HG03521 (cell line): ENCODE data around the gene PLCL1.

Source experiments
- ATAC-seq: cut with Tn5 transposase; IDR thresholded peaks from one replicate; pipeline ENCODE4 v1.9.1; 2021; ENCODE audit warnings: mild to moderate bottlenecking, moderate library complexity; ENCODE audit not compliant: unreplicated experiment

The PLCL1 gene

DNA sequence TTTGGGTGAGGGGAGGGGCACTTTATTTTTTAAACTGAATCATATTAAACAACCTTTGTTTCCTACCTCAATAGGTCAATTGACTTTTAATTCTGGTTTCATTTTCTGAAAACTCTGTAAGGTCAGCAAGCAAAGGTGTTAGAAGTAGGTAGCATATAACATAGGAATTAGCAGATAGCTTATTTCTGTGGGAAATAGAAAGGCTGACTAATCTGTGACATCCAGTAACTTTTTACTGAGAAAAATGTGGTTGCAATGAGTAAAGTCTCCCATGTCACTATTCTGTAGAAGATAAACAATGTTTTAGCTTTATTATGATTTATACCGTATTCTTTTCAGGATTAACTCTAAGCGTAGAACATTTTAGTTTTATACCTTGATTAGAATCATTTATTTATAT is 240.4 kb downstream of the PLCL1 start:
- ATAC-seq, result no peak

DNA sequence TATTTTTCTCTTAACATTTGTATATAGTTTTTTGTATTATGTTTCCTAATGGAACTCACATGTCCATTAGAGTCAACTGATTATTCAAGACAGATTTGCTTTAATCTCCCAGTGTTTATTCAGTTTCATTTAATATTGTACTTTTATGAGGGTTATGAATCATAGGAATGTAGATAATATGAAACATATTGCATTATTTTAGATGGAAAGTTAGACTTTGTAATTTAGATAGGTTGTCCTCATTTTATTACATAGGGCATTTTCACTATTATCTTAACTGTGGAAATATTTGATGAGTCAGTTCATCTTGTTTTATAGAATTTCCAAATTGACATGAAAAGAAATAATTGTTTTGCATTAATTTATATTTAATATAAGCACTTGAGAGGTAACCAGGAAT is 240.8 kb downstream of the PLCL1 start:
- ATAC-seq, result no peak

DNA sequence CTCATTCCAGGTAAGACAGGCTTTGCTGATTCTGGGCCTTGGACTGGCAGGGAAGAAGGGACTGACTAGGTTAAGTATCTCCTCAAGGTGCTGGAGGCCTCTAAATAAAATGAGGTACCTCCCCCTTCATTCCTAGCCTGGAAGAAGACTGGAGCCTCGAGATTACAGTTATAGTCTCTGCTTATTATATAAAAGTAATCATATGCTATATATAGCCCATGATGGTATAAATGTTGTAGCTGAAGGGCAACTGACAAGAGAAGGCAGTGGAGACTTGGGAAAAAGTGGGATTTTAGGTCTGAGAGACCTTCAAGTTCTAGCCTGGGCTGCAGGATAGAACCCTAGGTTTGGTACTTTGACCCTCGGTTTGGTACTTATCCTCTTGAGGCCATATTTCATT is 248.3 kb downstream of the PLCL1 start:
- ATAC-seq, result no peak

DNA sequence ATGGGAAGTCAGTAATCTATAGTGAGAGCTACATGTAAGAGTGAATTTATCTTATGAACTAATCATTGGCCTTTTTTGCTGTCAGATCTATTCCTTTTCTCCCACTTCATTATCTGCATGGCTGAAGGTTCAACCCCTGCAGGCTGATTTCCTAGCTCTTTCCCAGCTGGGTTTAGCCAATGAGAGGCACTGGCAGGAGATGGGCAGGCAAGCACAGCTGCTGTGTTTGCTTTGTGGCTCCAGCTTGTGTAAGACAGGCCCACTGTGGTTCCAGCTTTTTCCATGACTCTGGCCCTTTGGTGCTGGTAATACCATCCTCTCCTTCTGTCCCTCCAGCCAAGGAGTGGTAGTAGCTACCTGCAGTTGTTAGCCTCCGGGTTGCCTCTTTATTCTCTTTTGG is 248.8 kb downstream of the PLCL1 start:
- ATAC-seq, result no peak

DNA sequence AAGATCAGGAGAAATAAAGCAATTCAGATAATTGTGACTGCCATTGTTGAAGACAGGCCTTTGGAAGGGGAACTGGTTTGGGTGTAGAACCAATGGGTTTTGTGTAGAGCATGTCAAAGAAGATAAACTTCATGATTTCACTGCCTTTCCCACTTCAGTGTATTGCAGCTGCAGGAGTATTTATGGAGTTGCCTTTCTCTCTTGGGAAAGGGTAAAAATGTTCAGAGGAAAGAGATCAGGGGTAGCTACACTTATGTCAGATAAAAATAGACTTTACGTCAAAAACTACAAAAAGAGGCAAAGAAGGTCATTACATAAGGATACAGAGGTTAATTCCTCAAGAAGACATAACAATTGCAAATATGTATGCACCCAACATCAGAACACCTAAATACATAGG is 249.4 kb downstream of the PLCL1 start:
- no peak for ATAC-seq

DNA sequence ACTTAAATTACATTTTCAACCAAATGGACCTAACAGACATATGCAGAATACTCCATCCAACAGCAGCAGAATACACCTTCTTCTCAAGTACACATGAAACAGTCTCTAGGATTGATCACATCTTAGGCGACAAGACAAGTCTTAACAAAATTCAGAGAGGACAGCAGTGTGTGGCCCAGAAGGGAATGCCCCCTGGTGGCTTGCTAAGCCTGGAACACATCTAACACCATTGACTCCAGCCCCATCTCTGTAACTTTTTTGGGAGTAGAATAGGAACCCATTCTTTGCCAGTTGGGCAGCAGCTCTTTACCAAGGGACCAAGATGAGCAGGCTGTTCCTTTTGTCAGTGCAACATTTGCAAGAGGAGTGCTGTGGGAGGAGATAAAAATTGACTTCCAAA is 249.9 kb downstream of the PLCL1 start:
- peak; percentile 66 for ATAC-seq

DNA sequence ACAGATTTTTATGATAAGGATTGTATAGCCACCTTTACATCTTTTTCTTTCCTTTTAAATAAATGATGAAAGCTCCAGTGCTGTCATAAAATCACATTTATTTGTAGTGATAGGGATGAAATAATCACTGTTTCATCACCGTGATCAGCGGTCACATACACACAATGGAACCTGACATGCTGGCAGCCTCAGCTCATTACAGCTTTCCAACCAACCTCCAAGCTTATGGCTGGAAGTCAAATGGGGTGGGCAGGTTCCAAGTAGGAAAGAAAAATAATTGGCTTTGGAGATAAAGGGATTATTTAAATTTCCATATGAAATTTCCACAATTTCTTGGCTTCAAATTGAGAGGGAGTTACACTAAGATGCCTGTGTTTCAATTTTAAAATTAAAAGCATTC is 251.3 kb downstream of the PLCL1 start:
- no peak for ATAC-seq

DNA sequence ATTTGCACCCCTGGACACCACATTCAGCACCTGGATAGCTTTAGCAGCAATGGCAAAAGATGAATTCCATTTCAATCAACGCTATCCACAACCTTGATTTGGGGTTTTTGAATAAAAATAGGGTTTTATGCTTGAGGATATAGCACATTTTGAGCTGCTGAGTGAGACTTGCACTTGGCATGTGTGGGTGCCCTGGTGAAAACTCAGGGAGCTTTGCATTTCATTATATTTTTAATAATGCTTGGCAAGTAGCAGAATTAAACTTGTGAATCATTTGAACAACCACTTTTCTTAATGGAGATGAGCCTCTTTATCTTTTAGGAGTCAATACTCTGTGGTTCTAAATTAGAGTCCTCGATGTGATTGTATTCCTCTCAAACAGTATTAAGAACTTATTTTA is 252.4 kb downstream of the PLCL1 start:
- no peak for ATAC-seq

DNA sequence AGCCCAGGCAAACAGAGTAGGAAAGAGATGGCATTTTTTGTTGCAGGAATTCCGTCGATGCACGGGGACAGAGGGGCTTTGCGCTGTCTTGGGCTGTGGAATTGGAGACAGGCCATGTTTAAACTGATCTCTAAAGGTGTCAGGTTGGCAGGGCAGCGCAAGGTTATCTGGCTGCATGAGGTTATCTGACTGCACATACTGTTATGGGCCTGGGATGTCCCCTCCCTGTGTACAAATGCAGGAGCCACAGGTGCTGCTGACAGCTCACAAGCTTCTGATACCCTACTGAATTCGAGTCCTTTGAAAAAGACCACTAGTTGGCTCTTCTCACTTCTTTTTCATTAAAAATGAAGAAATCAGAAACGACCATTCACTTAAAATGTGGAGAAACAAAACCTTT is 255.4 kb downstream of the PLCL1 start:
- ATAC-seq, result no peak

DNA sequence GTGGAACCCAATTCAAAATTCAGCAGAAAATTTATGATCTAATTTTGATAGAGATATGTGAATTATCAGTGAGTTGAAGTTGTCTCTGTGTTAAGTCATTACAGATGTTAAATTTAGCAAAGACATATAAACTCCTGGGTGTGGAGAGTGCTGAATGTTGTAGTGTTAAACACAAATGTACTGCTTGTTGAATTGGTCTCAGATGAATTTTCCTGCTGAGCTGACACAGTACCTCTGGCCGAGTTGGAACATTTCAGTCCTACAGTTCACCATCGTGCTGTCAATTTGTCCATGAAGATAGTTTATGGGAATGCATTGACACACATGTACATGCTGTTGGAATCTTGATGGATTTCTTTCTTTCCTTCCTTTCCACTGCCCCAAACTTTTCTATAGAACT is 255.9 kb downstream of the PLCL1 start:
- ATAC-seq, result no peak

DNA sequence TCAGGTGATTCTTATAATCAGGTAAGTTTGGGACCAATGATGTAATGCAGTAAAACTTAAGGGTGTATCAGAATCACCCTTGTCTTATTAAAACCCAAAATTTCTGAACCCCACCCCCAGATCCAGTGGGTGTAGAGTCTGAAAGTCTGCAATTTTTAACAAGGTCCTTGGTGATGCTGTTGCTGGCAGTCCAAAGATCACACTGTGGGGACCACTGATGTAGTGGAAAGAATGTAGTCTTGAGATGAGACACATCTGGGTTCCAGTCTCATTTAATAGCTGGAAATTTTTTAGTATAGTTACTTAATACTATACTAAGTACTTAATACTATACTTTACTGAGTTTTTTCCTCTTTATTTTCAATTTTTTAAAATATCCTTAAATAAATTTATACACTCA is 258.4 kb downstream of the PLCL1 start:
- ATAC-seq, result no peak

DNA sequence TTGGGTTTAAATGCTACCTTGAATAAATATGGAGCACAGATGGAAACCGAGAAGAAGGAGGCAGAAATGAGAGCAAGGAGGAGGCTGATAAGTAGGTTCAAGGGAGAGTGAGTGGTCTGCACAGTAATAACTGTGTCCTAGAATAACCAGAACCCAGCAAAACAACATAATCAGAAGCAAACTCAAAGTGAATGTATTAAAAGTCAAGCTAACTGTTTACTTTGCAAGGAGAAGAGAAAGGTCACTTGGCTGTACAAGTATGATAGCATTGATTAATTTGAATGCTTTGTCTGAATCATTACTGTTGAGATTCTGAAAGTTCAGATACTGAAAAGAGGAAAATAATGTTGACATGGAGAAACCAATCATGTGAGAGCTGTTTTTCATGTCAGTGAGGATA is 258.8 kb downstream of the PLCL1 start:
- no peak for ATAC-seq

DNA sequence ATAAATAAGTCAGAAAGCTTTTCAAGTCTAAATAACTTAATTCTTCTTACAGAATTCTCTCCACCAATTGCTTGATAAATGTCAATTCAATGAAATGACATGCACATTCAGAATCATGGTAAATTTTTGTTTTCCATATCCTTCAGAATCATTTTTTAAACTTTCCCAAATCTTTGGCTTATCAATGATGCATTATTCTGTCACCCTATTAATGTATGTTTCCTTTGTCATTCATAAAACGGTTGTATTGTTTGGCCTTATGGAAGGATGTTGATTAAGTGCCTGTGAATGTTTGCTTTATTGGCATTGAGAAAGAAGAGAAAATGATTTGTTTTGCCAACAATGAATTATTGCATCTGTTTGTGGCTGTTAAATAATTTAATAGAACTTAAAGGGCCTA is 260.9 kb downstream of the PLCL1 start:
- no peak for ATAC-seq

DNA sequence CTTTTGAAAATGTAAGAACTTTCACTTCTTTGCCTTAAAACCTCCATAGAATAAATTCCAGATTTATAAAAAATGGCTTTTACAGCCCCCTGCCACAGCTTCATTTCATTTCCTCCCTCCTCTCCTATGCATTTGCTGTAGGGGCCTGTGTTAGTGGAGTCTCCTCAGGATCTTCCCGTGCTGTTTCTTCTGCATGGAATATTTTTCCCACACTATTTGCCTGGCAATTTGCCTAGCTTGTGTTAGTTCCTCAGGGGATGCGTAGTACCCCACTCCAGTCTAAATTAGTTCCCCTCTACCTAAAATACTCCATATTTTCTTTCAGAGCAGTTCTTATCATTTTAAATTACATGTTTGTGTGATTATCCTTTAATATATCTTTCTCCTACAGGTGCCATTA is 262.2 kb downstream of the PLCL1 start:
- no peak for ATAC-seq

DNA sequence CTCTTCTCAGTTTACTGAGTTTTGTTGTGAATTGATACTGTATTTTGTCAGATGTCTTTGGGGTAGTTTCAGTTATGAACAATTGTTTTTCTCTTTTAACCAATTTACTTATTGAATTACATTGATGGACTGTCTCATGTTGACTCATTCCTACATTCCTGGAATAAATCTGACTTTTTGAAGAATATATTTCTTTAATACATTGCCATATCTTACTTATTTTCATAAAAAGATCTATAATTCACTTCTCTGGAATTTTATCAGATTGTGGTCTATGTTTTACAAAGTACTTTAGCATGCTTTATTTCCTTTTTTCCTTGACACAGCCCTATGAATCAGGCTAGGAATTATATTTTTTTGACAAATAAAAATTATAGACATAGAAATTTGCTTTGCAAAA is 268.3 kb downstream of the PLCL1 start:
- no peak for ATAC-seq

DNA sequence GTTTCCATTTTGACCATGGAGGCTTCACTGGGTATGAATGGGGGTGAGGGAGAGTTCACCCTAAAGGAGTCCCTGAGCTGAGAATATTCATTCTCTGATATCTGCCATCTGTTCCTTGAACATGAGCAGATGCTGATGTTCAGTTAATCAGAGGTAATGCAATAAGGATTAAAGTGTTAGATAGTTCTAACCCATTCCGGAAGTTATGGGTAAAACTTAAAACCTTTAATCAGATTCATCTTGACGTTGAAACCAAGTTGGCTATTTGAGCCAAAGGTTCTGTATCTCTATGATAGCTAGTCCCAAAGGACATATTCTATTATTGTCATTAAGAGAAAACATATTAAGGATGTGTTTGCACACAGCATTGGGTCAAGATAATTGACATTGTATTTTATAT is 268.9 kb downstream of the PLCL1 start:
- no peak for ATAC-seq

DNA sequence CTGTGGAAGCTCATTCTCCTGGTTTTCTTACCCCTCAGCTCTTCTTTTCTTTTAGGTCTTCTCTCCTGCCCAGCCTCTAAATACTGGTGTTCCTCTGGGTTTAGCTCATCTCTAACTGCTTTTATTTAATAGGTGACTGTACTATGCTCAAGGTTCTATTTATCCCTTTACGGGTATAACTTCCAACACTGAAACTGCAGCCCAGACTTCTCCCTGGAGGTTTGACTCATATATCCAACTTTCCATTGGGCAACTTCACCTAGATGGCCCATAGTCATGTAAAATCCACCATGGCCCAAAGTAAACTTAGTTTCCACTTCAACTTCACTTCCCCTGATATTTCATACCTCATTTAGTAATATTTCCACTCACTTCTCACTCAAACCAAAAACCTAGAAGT is 273.1 kb downstream of the PLCL1 start:
- ATAC-seq, result no peak

DNA sequence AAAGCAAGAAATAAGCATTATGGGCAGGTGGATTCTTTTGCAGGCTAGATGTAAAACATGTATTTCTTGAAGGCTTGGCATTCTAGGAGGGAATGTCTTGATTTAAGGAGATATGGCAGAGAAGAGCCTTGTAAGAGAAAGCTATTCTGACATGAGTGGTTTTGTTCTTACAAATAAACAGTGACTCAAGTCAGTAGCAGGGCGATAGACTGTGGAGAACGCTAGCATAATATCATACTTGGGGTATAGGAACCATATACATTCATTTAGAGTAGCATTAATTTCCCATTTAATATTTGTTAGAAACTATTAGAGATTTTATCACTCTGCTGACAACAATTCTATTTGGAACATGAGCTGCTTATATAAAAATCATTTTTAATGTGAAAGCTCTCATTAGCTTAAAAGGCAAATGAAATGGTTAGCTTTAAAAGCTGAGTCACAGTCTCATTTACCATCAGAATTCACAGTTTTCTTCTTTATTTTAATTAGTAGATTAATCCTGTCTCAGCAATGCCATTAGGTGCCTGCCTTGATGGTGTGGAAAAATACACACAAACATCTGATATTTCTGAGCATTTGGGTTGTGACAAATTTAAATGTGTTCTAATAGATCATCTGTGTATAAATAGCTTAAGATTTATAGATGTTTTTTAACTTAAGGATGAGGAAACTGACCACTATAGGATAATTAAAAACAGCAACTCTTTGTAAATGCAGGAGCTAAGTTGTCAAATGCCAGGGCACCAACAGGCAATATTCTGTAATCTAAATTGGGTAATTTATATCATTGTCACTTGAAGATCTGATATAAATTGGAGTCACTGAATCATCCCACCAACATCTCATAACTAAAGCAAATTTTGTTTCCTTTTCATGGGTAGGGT is 276.7 kb downstream of the PLCL1 start:
- ATAC-seq, result no peak

DNA sequence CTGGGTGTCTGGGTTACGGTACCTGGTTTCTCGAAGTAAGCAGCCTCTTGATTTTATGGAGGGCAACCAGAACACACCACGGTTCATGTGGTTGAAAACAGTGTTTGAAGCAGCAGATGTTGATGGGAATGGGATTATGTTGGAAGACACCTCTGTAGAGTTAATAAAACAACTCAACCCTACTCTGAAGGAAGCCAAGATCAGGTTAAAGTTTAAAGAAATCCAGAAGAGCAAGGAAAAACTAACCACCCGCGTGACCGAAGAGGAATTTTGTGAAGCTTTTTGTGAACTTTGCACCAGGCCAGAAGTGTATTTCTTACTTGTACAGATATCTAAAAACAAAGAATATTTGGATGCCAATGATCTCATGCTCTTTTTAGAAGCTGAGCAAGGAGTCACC is 279.8 kb downstream of the PLCL1 start:
- no peak for ATAC-seq

DNA sequence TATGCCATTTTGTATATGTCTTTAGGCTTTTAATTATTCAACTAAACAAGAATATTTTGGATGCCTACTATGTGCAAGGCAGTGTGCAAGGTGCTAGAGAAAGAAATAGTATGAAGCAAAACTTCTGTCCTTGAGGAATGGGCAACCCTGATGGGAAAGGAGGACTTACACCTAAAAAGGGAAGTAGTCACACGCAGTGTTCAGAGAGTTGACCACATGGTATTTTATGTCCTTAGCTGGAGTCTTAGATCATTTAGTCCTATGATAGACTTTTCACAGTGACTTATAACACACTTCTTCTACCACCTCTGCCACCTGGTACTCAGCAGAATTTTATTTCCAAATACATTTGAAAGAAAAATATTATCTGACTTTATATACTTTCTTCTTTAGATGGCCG is 291.6 kb downstream of the PLCL1 start:
- ATAC-seq, result no peak

DNA sequence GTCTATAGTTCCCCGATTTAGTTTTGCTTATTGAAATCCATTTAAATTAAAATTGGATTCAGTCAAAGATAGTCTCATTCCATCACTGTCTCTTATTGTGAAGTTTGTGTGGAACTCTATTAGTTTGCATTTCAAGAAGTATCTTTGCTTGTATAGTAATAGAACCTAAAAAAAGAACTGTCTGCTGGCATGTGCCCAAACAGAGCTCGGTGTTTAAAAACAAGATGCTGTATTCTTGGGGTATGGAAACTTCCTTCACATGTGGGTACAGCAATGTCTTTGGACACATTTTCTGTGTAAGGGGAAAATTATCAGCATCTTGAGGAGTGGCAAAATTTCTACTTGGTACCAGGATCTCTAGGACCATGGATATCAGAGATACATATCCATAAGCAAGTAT is 292.6 kb downstream of the PLCL1 start:
- ATAC-seq, result no peak

DNA sequence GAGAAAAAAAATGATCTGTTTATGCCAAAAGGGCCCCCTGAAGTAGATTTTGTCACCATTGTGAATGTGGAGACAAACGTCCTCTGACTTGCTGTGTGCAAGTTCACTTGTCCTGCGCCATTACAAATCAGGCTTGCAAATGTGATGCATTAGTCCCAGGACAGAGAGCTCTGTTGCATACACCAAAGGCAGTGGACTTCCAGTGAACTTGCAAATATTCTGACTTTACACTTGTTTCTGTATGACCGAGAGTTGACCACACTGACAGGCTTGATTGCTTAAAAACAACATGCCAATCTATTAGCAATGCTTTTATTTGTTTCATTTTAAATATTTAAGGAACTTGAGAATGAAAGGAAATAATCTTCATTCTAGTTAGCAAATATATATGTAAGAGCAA is 293.2 kb downstream of the PLCL1 start:
- ATAC-seq, result no peak

DNA sequence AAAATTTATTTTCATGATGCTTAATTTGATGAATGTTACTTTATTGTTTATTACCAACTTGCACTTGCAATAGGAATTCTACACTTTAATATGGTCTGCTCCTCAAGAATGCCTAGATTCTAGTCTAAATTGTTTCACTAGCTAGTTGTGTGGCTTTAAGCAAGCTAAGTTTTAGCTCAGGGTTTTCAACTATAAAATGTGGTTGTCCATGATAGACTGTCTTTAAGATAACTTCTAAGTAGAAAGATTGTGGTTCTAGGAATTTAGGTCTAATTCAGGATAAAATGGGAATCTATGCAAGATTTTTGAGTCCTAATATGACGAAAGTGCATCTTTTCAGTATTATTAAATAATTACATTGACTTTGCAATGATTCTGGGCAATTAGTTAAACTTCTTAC is 294.0 kb downstream of the PLCL1 start:
- no peak for ATAC-seq
